Neuronal stem cell (in vitro differentiated cells): ENCODE data around the gene ANKRD37.
A peak's percentile ranks its signal among the peaks of the same experiment; 100 is the strongest.

Experiments used
- DNase-seq: peaks from one replicate; pipeline ENCODE4 v3.0.0-alpha.2; 2013; ENCODE audit warnings: low spot score
- H2AFZ ChIP-seq: one replicate; pipeline ENCODE4 v1.6.1; 2013; ENCODE audit warnings: mild to moderate bottlenecking, low read length, inconsistent platforms
- H2AK5ac ChIP-seq: 2 replicates; pipeline ENCODE4 v1.6.1; 2013; ENCODE audit warnings: low read depth, mild to moderate bottlenecking, inconsistent platforms, low read length, moderate library complexity, mixed read lengths
- H2BK120ac ChIP-seq: 2 replicates; pipeline ENCODE4 v1.6.1; 2013; ENCODE audit warnings: low read depth, mild to moderate bottlenecking, inconsistent platforms, low read length, moderate library complexity, mixed read lengths
- H2BK12ac ChIP-seq: one replicate; pipeline ENCODE4 v1.6.1; 2013; ENCODE audit warnings: low read length, inconsistent platforms
- H2BK15ac ChIP-seq: 2 replicates; pipeline ENCODE4 v1.6.1; 2013; ENCODE audit warnings: mild to moderate bottlenecking, low read length, inconsistent platforms, mixed read lengths
- H2BK5ac ChIP-seq: one replicate; pipeline ENCODE4 v1.6.1; 2013; ENCODE audit warnings: inconsistent platforms, mild to moderate bottlenecking, low read length, moderate library complexity
- H3K14ac ChIP-seq: one replicate; pipeline ENCODE4 v1.6.1; 2013; ENCODE audit warnings: low read length, inconsistent platforms
- H3K18ac ChIP-seq: 2 replicates; pipeline ENCODE4 v1.6.1; 2013; ENCODE audit warnings: low read length, inconsistent platforms
- H3K23ac ChIP-seq: 2 replicates; pipeline ENCODE4 v1.6.1; 2013; ENCODE audit warnings: low read depth, mild to moderate bottlenecking, mixed read lengths, low read length, inconsistent platforms; ENCODE audit not compliant: poor library complexity
- H3K27ac ChIP-seq: replicated peaks from 3 replicates; pipeline ENCODE4 v1.5.1; 2013; ENCODE audit warnings: low read length, inconsistent platforms
- H3K27me3 ChIP-seq, 3 experiments: 2 replicates each; pipeline ENCODE4 v1.6.1; 2013; ENCODE audit warnings: low read length in 3 of 3, mild to moderate bottlenecking in 2 of 3, inconsistent platforms in 1 of 3, low read depth in 1 of 3, mixed read lengths in 1 of 3, moderate library complexity in 1 of 3; ENCODE audit not compliant: control insufficient read depth in 3 of 3, insufficient read depth in 3 of 3
- H3K36me3 ChIP-seq, 2 donors: replicated peaks in 1 of 2; 2 replicates each; pipeline ENCODE4 v1.6.1; 2013; ENCODE audit warnings: low read length in 2 of 2; ENCODE audit not compliant: control insufficient read depth in 2 of 2, insufficient read depth in 2 of 2
- H3K4ac ChIP-seq: 2 replicates; pipeline ENCODE4 v1.6.1; 2013; ENCODE audit warnings: inconsistent platforms, mild to moderate bottlenecking, low read length, moderate library complexity
- H3K4me1 ChIP-seq, 2 donors: 1 replicate in 1 of 2; 2 replicates in 1 of 2; pipeline ENCODE4 v1.6.1; 2013; ENCODE audit warnings: low read length in 2 of 2, low read depth in 1 of 2; ENCODE audit not compliant: control insufficient read depth in 2 of 2, insufficient read depth in 1 of 2
- H3K4me2 ChIP-seq: one replicate; pipeline ENCODE4 v1.6.1; 2013; ENCODE audit warnings: mild to moderate bottlenecking, low read length, inconsistent platforms; ENCODE audit not compliant: insufficient read depth, poor library complexity, severe bottlenecking
- H3K4me3 ChIP-seq, 2 donors: 2 replicates each; pipeline ENCODE4 v1.5.1; 2013; ENCODE audit warnings: low read length in 2 of 2, mild to moderate bottlenecking in 2 of 2, inconsistent platforms in 1 of 2, moderate library complexity in 1 of 2
- H3K79me1 ChIP-seq: one replicate; pipeline ENCODE4 v1.6.1; 2013; ENCODE audit warnings: low read depth, mild to moderate bottlenecking, inconsistent platforms, low read length, moderate library complexity
- H3K9ac ChIP-seq: one replicate; pipeline ENCODE4 v1.6.1; 2013; ENCODE audit warnings: mild to moderate bottlenecking, low read depth, low read length, inconsistent platforms; ENCODE audit not compliant: poor library complexity
- H3K9me3 ChIP-seq, 2 donors: replicated peaks in 1 of 2; 2 replicates each; pipeline versions ENCODE3 to v1.6.1; 2013; ENCODE audit warnings: low read length in 2 of 2, mild to moderate bottlenecking in 2 of 2, inconsistent platforms in 1 of 2, low read depth in 1 of 2, mixed read lengths in 1 of 2, moderate library complexity in 1 of 2; ENCODE audit not compliant: control insufficient read depth in 2 of 2, insufficient read depth in 1 of 2
- H4K8ac ChIP-seq: one replicate; pipeline ENCODE4 v1.6.1; 2013; ENCODE audit warnings: low read depth, mild to moderate bottlenecking, inconsistent platforms, low read length, moderate library complexity
- H4K91ac ChIP-seq: one replicate; pipeline ENCODE4 v1.6.1; 2013; ENCODE audit warnings: low read length, low read depth, mild to moderate bottlenecking, inconsistent platforms; ENCODE audit not compliant: poor library complexity
- WGBS, 2 donors: extraction: QIAGEN DNeasy Blood & Tissue Kit; methylation state at CpG; one replicate each; pipeline ENCODE4 v1.1.7; 2013; ENCODE audit warnings: missing lambda C conversion rate in 2 of 2, mixed read lengths in 1 of 2; ENCODE audit not compliant: insufficient read length in 2 of 2, insufficient replicate concordance in 1 of 2; ENCODE audit errors: extremely low coverage in 2 of 2; 5-methylcytosine and 5-hydroxymethylcytosine counted together

The ANKRD37 gene

GRCh38 chr4:185383451-185383850 lies 13.2 kb upstream of the ANKRD37 start:
- Histone ChIP-seq H3K79me1 (no peaks in the 10 kb centered on the region), H3K4me2 (no peak overlapping the region), H2BK12ac (no peak overlapping the region), H2BK15ac (no peak overlapping the region), H2AFZ (no peak overlapping the region), H3K9me3 (peaks cover 8 to 10% of the 10 kb centered on the region in 2 donors), H3K23ac (no peak overlapping the region), H3K27me3 (peaks cover 0 to 2% (median 0%) of the 10 kb centered on the region in 3 experiments), H2AK5ac (no peak overlapping the region), H3K4me1 (no peaks in the 10 kb centered on the region), H2BK120ac (no peak overlapping the region), H3K14ac (no peak overlapping the region), H2BK5ac (no peak overlapping the region), H3K4me3 (no peak overlapping the region), H3K18ac (no peak overlapping the region), H3K9ac (no peak overlapping the region), H3K27ac (no peak overlapping the region), H4K8ac (no peak overlapping the region), H4K91ac (no peak overlapping the region), H3K36me3 (peaks cover 0 to 2% of the 10 kb centered on the region in 2 donors), H3K4ac (no peak overlapping the region)
- WGBS, 2 donors: no CpG with 5 or more reads among the region's 4 CpGs
- no peak for DNase-seq

DNA sequence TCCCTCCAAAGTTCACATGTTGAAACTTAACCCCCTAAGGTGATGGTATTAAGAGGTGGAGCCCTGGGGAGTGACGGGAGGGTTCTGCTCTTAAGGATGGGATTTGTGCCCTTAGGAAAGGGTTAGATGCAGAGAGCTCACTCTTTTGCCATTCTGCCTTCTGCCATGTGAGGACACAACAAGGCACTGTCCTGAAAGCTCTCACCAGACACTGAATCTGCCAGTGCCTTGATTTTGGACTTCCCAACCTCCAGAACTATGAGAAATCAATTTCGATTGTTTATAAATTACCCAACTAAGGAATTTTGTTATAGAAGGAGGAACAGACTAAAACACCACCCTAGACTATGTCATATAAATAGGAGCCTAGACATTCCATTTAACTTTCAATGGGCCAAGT lies 12.6 kb upstream of the ANKRD37 start:
- H2AFZ ChIP-seq: no peak overlapping the region
- no peaks in the 10 kb centered on the region for H3K79me1 ChIP-seq
- no peak overlapping the region for H3K27ac ChIP-seq
- no peak overlapping the region for H3K9ac ChIP-seq
- no peaks in the 10 kb centered on the region for H3K4me1 ChIP-seq
- H3K36me3 ChIP-seq: peaks cover 0 to 2% of the 10 kb centered on the region in 2 donors
- no peak overlapping the region for H3K4ac ChIP-seq
- WGBS, 2 donors: no CpG with 5 or more reads among the region's 2 CpGs
- H2BK12ac ChIP-seq: no peak overlapping the region
- DNase-seq: no peak
- no peak overlapping the region for H4K8ac ChIP-seq
- H2AK5ac ChIP-seq: no peak overlapping the region
- H2BK5ac ChIP-seq: no peak overlapping the region
- no peak overlapping the region for H3K4me2 ChIP-seq
- H3K18ac ChIP-seq: no peak overlapping the region
- H3K27me3 ChIP-seq: peaks cover 0 to 2% (median 0%) of the 10 kb centered on the region in 3 experiments
- no peak overlapping the region for H4K91ac ChIP-seq
- H3K4me3 ChIP-seq: no peak overlapping the region
- no peak overlapping the region for H3K14ac ChIP-seq
- H3K9me3 ChIP-seq: peaks cover 8 to 10% of the 10 kb centered on the region in 2 donors
- no peak overlapping the region for H3K23ac ChIP-seq
- H2BK120ac ChIP-seq: no peak overlapping the region
- no peak overlapping the region for H2BK15ac ChIP-seq

GRCh38 chr4:185384930-185385331 lies 11.7 kb upstream of the ANKRD37 start:
- no peaks in the 10 kb centered on the region for H3K79me1 ChIP-seq
- H3K14ac ChIP-seq: no peak overlapping the region
- H3K4me1 ChIP-seq: no peaks in the 10 kb centered on the region
- H3K4me3 ChIP-seq: no peak overlapping the region
- WGBS, 2 donors: no CpG with 5 or more reads among the region's 10 CpGs
- H3K23ac ChIP-seq: no peak overlapping the region
- no peak for DNase-seq
- no peak overlapping the region for H2BK5ac ChIP-seq
- no peak overlapping the region for H2AFZ ChIP-seq
- H3K9me3 ChIP-seq: peaks cover 8 to 10% of the 10 kb centered on the region in 2 donors
- no peak overlapping the region for H3K4ac ChIP-seq
- H4K91ac ChIP-seq: no peak overlapping the region
- H2BK120ac ChIP-seq: no peak overlapping the region
- no peak overlapping the region for H4K8ac ChIP-seq
- no peak overlapping the region for H3K9ac ChIP-seq
- H3K36me3 ChIP-seq: peaks cover 0 to 2% of the 10 kb centered on the region in 2 donors
- no peak overlapping the region for H2BK12ac ChIP-seq
- H3K27me3 ChIP-seq: peaks cover 0 to 2% (median 0%) of the 10 kb centered on the region in 3 experiments
- no peak overlapping the region for H2BK15ac ChIP-seq
- H3K27ac ChIP-seq: no peak overlapping the region
- H3K4me2 ChIP-seq: no peak overlapping the region
- no peak overlapping the region for H2AK5ac ChIP-seq
- no peak overlapping the region for H3K18ac ChIP-seq

DNA sequence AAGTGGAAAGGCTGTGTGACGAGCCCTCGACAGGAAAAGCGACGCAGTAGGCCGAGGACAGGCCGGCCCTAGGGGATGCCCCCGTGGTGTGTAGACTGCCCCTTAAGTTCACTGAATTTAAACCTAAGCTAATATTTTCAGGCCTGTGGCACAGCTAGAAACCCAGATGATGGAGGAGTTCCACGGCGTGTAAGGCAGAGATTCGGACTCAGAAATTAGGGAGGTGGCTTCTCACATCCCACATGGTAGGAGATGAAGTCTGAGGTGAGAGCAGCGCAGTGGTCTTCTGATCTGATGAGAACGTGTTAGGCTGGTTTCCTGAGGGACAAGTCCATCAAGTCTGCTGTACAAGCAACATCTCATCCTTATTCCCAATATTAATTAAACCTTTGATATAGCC lies 8.7 kb upstream of the ANKRD37 start:
- no peak overlapping the region for H2AFZ ChIP-seq
- H2BK15ac ChIP-seq: peak overlapping the region; percentile 54
- no CpG with 5 or more reads among the region's 12 CpGs for WGBS, 2 donors
- peaks cover 7 to 9% of the 10 kb centered on the region in 2 donors for H3K9me3 ChIP-seq
- H2AK5ac ChIP-seq: peak overlapping the region; percentile 65
- H4K8ac ChIP-seq: no peak overlapping the region
- peaks cover 0 to 2% of the 10 kb centered on the region in 2 donors for H3K36me3 ChIP-seq
- H2BK120ac ChIP-seq: no peak overlapping the region
- no peak overlapping the region for H3K4me3 ChIP-seq
- H3K9ac ChIP-seq: no peak overlapping the region
- H3K79me1 ChIP-seq: no peaks in the 10 kb centered on the region
- H2BK12ac ChIP-seq: no peak overlapping the region
- no peak overlapping the region for H3K18ac ChIP-seq
- H3K27ac ChIP-seq: no peak overlapping the region
- H2BK5ac ChIP-seq: no peak overlapping the region
- peak overlapping the region; percentile 77 for H3K14ac ChIP-seq
- H3K4ac ChIP-seq: no peak overlapping the region
- H3K23ac ChIP-seq: no peak overlapping the region
- H3K4me1 ChIP-seq: no peaks in the 10 kb centered on the region
- H4K91ac ChIP-seq: no peak overlapping the region
- peaks cover 0 to 2% (median 0%) of the 10 kb centered on the region in 3 experiments for H3K27me3 ChIP-seq
- no peak for DNase-seq
- no peak overlapping the region for H3K4me2 ChIP-seq
